Measurements from ENCODE around the gene RIMBP2.

The RIMBP2 gene

DNA sequence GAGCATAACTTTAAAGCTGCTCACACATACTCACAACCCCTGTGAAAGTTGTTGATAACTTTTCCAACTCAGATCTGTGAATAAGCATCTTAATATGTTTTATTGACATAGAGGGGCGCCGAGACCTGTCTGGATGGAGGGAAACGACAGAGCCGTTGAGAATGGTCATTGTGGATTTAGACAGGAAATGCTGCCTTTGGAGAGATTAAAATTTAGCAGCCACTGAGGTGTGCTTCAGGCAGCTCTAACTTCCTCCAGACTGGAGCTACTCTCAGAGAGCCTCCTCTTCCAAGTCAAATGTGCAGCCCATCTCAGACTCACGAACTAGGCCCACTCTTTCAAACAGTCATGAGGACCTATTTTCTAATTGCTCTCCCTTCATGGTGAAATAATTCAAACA, 90.9 kb downstream of the RIMBP2 start:
- DNase-seq (ENCODE audit: low read depth), result no peak
- H3K4me3 ChIP-seq (ENCODE audit: low read depth, low read length), result no peak overlapping the region
- TF ChIP-seq MYC (IDR thresholded peaks at IDR 0.05; ENCODE audit: low read depth, low read length) (no peak), POLR2A (IDR thresholded peaks at IDR 0.05; ENCODE audit: extremely low read depth, insufficient read length) (no peak)
- TF ChIP-seq, protein P1, sequence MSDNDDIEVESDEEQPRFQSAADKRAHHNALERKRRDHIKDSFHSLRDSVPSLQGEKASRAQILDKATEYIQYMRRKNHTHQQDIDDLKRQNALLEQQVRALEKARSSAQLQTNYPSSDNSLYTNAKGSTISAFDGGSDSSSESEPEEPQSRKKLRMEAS (IDR thresholded peaks at IDR 0.05; ENCODE audit: low read depth, low read length), result no peak
- TF ChIP-seq, protein P2, sequence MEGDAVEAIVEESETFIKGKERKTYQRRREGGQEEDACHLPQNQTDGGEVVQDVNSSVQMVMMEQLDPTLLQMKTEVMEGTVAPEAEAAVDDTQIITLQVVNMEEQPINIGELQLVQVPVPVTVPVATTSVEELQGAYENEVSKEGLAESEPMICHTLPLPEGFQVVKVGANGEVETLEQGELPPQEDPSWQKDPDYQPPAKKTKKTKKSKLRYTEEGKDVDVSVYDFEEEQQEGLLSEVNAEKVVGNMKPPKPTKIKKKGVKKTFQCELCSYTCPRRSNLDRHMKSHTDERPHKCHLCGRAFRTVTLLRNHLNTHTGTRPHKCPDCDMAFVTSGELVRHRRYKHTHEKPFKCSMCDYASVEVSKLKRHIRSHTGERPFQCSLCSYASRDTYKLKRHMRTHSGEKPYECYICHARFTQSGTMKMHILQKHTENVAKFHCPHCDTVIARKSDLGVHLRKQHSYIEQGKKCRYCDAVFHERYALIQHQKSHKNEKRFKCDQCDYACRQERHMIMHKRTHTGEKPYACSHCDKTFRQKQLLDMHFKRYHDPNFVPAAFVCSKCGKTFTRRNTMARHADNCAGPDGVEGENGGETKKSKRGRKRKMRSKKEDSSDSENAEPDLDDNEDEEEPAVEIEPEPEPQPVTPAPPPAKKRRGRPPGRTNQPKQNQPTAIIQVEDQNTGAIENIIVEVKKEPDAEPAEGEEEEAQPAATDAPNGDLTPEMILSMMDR (IDR thresholded peaks at IDR 0.05; ENCODE audit: low read depth, low read length), result no peak

DNA sequence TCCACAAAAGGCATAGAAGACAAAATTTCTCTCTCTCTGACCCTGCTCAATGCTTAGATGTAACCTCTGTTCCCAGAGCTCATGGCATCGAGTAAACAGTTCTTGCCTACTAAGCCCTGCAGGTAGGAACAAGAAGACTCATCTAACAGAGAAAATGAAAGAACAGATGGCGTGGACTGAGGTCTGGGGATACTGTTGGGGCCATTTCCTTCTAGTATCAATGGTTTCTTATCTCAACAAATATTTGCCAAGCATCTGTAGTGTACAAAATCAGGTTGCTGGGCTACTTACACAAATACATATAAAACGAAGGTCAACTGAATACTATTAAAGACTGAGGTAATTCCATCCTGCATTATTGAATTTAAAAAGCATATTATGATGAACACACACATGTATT, 93.3 kb downstream of the RIMBP2 start:
- no peak for DNase-seq (ENCODE audit: low read depth)
- H3K4me3 ChIP-seq (ENCODE audit: low read depth, low read length), result no peak overlapping the region
- TF ChIP-seq POLR2A (IDR thresholded peaks at IDR 0.05; ENCODE audit: extremely low read depth, insufficient read length) (no peak), MYC (IDR thresholded peaks at IDR 0.05; ENCODE audit: low read depth, low read length) (no peak)
- TF ChIP-seq, protein P2 (IDR thresholded peaks at IDR 0.05; ENCODE audit: low read depth, low read length), result no peak
- TF ChIP-seq, protein P1 (IDR thresholded peaks at IDR 0.05; ENCODE audit: low read depth, low read length), result no peak

DNA sequence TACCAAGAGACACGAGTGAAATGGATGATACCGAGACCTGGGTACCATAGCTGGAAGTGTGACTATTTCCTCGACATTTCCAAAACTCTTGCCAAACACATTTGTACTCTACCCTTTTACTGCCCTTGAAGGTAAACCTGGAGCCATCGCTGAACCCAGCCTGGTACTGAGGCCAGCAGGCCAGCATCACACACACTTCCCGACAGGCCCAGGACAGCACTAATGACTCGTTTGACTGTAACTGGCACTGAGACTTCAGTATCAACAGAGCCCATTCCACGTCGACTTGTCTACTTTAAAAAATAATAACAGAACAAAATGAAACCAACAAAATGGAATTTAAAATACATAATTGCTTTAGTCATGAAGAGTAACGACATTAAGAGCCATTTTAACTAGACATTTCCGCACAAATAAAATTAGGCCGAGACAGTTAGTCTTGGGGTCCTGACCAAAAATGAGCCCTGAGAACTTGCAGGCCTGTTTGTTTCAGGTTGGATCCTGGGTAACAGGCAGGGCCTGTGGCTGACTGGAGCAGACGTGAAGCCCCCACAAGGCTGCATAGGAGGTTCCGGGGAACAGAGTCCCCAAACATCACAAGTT, 94.3 kb downstream of the RIMBP2 start:
- no peak overlapping the region for H3K4me3 ChIP-seq (ENCODE audit: low read depth, low read length)
- TF ChIP-seq POLR2A (IDR thresholded peaks at IDR 0.05; ENCODE audit: extremely low read depth, insufficient read length), result no peak
- TF ChIP-seq MYC (IDR thresholded peaks at IDR 0.05; ENCODE audit: low read depth, low read length), result no peak
- TF ChIP-seq, protein P2 (IDR thresholded peaks at IDR 0.05; ENCODE audit: low read depth, low read length), result no peak
- TF ChIP-seq, protein P1 (IDR thresholded peaks at IDR 0.05; ENCODE audit: low read depth, low read length), result no peak
- no peak for DNase-seq (ENCODE audit: low read depth)

DNA sequence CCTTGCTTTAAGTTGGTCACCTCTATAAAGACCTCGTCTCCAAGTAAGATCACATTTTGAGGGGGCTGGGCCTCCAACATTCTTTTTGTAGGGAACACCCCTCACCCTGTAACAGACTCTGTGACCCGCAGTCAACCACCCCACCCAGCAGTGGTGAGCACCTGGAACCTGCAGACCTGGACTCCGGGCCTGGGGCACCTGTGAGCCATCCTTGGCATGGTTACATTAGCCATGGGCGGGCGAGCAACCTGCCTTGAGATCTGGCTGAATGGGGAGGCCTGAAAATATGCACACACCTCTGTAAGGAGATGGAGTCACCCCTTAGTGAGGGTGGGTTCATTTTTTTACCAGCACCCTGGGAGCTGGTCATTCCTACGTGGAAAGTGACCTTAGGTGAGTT, 95.3 kb downstream of the RIMBP2 start:
- no peak overlapping the region for H3K4me3 ChIP-seq (ENCODE audit: low read depth, low read length)
- no peak for DNase-seq (ENCODE audit: low read depth)
- TF ChIP-seq, protein P1 (IDR thresholded peaks at IDR 0.05; ENCODE audit: low read depth, low read length), result no peak
- no peak for TF ChIP-seq MYC (IDR thresholded peaks at IDR 0.05; ENCODE audit: low read depth, low read length)
- TF ChIP-seq POLR2A (IDR thresholded peaks at IDR 0.05; ENCODE audit: extremely low read depth, insufficient read length), result no peak
- TF ChIP-seq, protein P2 (IDR thresholded peaks at IDR 0.05; ENCODE audit: low read depth, low read length), result no peak

DNA sequence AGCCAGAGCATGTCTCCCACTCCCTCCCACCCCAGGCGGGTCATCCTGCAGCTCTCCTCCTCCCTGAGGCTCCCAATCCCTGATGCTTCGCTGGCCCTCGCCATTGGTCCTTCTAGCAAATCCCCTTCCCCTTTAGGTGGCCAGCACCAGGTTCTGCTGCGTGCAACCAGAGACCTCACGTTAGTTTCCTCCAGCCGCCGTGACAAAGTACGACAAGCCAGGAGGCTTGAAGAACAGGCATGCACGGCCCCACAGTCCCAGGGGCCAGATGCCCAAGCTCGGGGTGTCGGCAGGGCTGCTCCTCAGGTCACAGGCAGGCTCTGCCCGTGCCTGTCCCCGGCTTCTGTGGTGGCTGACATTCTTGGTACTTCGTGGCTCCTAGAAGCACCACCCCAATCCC, 95.8 kb downstream of the RIMBP2 start:
- TF ChIP-seq MYC (IDR thresholded peaks at IDR 0.05; ENCODE audit: low read depth, low read length) (no peak), POLR2A (IDR thresholded peaks at IDR 0.05; ENCODE audit: extremely low read depth, insufficient read length) (no peak)
- TF ChIP-seq, protein P1 (IDR thresholded peaks at IDR 0.05; ENCODE audit: low read depth, low read length), result no peak
- TF ChIP-seq, protein P2 (IDR thresholded peaks at IDR 0.05; ENCODE audit: low read depth, low read length), result no peak
- H3K4me3 ChIP-seq (ENCODE audit: low read depth, low read length), result no peak overlapping the region
- DNase-seq (ENCODE audit: low read depth), result no peak
